Stimulated activated CD8-positive, alpha-beta memory T cell treated with anti-CD3 and anti-CD28 coated beads, Interleukin-15, amount 100 ng/mL, for 1 hour (primary cell): Measurements from ENCODE around the gene THSD7A.

ENCODE experiments used
- DNase-seq: peaks from one replicate; pipeline ENCODE4 v3.0.0-alpha.2; 2020; ENCODE audit warnings: low read depth

Gene THSD7A, protein sequence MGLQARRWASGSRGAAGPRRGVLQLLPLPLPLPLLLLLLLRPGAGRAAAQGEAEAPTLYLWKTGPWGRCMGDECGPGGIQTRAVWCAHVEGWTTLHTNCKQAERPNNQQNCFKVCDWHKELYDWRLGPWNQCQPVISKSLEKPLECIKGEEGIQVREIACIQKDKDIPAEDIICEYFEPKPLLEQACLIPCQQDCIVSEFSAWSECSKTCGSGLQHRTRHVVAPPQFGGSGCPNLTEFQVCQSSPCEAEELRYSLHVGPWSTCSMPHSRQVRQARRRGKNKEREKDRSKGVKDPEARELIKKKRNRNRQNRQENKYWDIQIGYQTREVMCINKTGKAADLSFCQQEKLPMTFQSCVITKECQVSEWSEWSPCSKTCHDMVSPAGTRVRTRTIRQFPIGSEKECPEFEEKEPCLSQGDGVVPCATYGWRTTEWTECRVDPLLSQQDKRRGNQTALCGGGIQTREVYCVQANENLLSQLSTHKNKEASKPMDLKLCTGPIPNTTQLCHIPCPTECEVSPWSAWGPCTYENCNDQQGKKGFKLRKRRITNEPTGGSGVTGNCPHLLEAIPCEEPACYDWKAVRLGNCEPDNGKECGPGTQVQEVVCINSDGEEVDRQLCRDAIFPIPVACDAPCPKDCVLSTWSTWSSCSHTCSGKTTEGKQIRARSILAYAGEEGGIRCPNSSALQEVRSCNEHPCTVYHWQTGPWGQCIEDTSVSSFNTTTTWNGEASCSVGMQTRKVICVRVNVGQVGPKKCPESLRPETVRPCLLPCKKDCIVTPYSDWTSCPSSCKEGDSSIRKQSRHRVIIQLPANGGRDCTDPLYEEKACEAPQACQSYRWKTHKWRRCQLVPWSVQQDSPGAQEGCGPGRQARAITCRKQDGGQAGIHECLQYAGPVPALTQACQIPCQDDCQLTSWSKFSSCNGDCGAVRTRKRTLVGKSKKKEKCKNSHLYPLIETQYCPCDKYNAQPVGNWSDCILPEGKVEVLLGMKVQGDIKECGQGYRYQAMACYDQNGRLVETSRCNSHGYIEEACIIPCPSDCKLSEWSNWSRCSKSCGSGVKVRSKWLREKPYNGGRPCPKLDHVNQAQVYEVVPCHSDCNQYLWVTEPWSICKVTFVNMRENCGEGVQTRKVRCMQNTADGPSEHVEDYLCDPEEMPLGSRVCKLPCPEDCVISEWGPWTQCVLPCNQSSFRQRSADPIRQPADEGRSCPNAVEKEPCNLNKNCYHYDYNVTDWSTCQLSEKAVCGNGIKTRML (N-terminal part only)

DNA sequence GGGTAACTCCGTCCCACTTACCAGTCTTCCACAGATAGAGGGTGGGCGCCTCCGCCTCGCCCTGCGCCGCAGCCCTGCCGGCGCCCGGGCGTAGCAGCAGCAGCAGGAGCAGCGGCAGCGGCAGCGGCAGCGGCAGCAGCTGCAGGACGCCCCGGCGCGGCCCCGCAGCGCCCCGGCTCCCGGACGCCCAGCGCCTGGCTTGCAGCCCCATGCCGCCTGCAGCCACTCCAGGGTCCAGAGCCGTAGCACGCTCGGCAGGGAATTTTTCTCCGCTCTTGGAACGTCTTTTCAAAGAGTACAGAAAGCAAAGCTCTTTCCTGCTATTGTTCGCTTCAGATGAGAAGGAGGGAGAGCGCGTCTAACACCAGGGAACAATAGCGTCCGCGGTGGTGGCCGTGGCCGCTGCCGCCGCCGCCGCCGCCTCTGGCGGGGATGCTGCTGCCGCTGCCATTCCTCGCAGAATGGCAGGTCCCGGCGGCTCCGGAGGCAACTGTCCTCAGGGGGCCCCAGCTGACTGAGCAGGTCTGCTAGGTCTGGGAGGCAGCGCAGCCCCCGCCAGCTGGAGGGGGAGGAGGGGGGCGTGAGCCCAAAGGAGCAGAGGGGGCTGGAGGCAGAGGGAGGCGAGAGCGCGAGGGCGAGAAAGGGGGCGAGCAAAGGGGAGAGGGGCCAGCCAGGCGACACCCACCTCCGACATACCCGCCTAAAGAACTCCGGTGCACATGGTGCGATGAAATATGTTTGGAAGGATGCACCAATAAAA lies at the start of gene THSD7A:
Gene THSD7A (minus strand): TSS at position 463 of the 760 bp plus-strand sequence. CDS start 252 bp downstream, at position 211.
- no peak for DNase-seq

DNA sequence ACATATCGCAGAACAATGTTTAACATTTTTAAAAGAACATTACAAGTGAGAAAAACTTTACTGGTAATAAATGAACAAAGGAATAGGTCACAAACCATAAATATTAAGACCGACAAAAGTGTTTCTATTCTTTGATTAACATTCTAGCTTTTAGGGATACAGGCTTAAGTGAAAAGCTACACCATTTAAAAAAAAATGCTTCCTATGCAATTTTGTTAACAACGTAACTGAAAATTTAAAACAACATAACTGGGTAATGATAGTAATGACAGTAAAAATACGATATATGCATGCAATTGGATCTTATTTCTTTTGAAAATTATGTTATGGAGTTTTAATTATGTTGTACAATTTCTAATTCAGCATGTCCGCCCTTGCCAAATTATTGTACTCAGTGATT lies 49.7 kb upstream of the THSD7A start:
- DNase-seq: no peak

DNA sequence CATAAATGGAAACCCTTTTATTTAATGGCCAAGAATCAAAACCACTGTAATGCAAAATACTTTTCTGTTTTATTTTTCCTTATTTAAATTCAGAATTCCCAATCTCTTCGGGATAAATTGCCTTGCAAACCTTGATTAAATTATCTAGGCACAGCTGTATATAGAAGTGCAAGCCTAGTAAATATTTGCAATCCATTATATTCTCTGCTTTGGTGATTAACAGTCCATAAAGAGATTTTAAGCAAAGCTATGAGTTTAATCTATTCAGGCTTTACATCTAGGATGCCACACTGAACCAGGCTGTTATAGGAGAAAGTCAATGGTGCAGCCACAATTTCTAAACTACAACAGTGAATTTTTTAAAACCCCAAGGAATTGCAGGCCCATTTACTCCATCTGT lies 43.6 kb upstream of the THSD7A start:
- no peak for DNase-seq

DNA sequence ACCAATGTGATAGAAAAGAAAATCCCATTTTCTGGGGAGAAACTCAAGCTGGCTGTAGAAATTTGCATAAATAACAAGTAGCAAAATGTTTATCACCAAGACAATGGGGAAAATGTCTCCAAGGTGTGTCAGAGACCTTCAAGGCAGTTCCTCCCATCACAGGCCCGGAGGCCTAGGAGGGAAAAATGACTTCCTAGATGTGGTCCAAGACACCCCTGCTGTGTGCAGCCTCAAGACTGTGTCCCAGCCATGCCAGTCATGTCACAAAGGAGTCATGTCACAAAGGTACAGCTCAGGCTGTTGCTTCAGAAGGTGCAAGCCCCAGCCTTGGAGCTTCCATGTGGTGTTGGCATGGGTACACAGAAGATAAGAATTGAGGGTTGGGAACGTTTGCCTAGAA lies 33.7 kb upstream of the THSD7A start:
- DNase-seq: no peak

DNA sequence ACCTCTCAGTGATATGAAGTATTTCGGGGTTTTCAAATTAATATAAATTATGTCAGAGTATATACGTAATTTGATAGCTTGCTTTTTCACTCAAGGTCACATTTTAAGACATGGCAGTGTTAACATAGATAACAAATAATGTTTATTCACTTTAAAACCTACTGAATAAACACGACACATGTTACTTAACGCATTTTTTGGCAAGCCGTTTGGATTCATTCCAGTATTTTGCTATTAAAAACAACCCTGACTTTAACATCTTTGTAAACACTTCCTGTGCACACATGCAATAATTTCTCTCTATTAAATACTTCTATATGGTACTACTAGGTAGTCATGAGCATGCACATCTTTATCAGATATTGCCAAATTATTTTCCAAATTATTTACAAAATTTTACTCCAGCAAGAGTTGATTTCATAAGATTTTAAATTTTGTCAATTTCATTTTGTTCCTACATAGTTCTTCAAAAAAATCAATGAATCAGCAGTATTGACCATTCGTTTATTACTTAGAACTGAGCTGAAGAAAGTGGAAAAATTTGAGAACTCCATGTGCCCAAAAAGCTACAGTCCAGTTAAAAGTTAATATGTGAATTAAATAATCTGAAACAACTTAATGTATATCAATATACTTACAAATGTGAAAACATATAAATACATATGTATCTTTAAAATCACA lies 26.8 kb upstream of the THSD7A start:
- DNase-seq: no peak

DNA sequence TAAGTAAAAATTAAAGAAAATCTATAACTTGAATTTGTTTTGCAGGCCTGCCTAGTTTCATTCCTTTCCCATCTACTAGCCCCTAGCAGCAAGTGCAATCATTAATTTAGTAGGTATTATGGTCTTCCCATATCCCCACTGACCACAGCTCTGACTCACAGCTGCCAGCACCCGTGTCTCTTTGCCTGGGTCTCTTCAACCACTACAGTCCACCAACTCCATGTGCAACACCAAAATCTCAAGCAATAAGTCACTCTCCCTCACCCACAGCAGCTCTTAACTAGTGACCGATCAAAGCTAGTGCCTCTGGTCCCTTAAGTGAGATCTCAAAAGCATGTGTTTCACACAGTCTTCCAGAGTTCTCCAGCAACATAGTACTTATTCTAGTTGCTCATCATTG lies 26.0 kb upstream of the THSD7A start:
- no peak for DNase-seq

DNA sequence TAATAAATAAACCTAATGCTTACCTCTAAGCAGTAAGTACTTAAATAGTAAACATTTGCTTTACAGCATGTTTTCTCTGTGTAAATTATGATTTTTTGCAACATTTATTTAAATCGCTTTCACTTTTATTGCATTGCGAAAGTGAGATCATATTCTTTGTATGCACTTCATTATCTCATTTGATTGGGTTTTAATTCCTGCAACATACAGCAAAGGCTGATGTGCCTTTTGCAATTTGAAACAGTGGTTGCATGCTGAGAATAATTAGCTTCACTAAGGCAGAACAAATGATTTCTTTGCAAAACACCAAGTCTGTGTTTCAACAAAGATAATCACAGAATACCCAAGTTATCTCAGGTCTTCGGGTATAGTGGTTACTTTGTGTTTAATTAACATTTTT lies 16.3 kb upstream of the THSD7A start:
- no peak for DNase-seq

DNA sequence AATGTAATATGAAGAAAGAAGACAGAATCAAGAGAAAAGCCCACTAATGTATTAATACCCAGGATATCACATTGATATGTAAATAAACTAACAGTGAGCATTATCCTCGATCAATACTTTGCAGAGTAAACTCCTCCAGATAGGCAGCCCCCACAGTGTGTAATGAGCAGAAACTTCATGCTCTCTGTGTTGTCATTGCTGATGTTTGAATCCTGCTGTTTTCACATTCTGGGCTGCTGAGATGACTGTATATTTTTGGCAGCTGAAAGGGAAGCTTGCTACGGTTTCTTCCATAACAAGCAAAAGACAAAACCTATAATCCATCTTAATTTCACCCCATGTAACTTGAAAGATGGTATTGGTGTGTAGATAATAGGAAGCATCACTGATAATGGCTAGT lies 15.3 kb upstream of the THSD7A start:
- no peak for DNase-seq

DNA sequence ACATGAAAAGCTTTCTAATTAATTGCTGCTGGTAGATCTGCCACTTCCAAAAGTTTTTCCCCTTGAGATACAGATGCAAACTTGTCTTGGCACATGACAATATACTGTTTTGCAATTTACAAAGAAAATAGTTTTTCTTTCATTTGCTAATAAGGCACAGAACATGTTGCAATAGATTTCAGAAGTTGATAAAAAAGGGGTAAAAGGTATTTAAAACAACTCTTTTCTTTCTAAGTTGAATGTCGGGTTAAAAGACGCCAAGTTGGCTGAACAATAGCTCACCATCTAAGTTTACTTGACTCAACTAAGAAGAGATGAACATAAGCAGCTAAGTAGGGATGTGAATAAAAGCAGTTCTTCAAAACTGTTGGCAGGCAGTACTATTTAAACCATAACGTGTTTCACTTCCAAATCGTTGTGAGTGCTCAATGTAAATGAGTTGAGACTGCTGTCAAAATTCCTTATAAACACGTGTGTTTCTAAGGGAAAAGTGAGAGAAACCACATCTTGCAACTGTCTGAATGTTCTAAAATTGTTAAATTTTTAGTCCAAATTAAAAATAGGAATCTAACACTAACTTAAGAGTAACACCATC lies 14.5 kb upstream of the THSD7A start:
- DNase-seq: no peak

DNA sequence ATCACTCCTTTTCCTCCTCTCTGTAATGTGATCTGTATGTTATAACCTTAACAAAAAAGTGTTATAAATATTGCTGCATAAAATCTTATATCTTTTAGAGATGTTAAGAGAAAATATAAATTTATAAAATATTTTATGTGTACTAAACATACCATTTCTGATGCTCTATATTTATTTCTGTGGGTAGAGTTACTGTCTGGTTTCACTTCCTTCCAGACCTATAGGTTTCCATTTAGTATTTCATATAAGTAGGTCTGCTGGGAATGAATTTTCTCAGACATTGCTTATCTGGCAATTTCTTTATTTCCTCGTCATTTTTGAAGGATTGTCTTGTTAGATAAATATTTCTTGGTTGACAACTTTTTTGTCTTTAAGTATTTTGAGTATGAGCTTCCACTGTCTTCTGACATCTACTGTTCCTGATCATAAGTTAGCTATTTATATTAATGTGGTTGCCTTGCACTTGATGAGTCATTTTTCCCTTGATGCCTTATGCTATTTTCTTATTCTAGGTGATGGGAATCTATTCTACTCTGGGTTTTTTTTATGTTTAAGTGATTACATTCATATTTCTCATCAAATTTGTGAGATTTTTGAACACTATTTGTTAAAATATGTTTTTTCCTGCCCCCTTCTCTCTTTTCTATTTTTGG lies 11.2 kb upstream of the THSD7A start:
- no peak for DNase-seq

DNA sequence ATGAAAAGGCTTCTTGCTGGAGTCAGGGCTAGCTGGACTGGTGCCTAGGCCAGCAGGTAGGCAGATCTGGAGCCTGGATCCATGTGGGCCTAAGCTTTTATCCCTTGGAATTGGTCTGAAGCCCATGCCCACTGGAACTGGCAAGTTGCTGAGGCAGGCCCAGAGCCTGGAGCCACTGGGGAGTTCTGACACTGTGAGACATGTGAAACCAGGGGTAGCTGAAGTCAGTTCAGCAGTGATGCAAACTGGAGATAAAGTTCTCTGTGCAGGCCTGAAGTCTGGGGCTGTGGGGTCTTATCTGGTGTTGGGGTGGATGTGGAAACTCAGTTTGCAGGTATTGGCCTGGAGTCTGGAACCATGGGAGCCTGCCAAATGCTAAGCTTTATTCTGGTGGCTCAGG lies 9.7 kb upstream of the THSD7A start:
- no peak for DNase-seq

DNA sequence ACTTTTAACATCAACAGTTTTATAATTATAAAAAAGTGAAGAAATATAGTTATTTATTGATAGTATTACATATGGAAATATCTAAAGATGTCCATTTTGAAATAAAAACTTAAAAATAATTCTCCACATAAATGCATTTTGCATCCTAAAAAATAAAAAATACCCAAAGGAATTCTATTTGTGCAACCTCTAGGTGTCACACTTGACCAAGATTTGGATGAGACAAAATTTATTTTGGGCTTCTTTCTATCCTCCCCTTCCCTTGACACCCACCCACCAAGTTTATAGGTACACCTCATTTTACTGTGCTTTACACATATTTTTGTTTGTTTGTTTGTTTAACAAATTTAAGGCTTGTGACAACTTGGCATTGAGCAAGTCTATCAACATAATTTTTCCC lies 3.3 kb upstream of the THSD7A start:
- DNase-seq: no peak

DNA sequence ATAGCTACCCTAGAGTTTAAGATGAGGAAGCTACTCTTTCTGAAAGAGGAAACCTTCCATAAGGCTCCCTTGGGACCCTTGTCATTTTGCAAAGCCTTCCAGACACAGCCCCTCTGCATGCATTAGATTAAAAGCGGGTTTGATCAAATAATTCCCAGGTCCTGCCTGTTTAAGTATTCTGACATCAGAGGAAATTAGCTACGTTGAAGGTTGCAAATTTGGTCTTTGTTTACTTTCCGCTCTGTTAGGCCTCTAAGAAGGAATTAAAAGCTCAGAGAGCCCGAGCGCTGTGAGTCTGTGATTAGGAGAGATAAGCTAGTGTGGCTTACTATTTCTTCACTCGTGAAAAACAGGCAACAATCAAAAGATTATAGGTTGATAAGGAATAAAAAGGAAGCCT lies 1.4 kb upstream of the THSD7A start:
- DNase-seq: no peak

DNA sequence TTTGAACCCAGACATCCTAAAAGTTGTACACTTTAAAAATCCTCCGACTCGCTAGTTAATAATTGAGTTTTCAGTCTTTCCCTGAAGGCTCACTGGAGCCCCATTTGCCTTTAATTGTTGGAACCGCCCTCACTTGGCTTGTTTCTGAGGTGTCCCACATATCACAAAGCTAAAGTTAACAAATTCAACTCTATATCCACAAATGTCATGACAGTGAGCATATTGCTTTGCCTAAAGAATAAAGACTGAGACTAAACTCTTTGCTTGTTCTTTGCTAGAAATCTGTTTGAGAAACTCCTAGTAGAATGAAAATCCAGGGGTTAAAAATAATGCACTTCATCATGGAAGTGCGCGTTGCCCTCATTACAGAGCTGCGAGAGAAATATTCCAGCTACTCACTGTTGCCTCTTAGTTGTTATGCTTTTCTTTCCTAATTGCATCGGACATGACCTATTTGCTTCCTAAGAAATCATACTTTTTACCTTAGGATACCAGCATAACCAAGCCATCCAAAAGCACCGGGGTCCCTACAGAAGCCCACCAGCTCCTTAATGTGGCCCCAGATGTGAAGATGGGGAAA lies 752 bp downstream of the THSD7A start:
- no peak for DNase-seq

DNA sequence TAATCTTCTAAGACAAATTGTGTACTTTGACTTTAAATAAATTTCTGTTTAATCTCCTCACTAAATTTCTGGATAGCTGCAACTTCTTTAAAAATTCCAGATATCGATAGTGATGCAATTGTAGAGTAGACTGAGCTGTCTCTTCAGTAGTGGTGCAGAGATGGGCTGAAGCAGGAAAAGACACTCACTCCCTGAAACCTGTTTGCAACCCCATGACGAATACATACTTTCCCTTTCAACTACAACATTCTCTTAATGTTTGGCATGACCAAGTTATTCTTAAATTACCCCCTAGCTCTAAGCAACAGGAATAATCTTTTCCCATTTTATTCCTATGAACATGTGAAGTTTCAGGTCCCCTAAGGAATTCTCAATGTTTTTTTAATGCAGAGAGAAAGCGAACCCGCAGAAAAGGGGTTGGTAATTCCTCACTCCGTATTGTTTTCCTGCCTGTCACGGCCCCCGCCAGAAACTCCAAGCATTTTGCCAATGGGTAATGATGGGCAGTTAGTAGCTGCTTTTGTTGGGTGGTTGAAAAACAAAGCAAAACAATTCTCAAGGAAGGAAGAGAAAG lies 1.3 kb downstream of the THSD7A start:
- no peak for DNase-seq

DNA sequence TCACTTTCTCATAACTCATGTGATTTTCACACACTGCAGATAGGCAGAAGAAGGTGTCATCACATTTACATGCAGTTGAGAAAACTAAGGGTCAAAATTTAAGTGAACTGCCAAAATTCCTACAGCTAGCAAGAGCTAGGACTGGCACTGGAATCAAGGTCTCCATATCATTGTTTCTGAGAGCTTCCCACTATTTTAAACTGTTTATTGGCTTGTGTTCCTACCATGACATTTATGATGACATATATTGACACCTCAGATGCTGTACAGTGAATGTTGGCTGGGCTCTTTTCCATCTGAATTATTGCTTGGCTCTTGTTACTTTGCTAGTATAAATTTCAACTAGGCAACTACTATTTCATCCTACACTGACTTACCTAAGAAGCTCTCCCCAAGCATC lies 2.0 kb downstream of the THSD7A start:
- no peak for DNase-seq

DNA sequence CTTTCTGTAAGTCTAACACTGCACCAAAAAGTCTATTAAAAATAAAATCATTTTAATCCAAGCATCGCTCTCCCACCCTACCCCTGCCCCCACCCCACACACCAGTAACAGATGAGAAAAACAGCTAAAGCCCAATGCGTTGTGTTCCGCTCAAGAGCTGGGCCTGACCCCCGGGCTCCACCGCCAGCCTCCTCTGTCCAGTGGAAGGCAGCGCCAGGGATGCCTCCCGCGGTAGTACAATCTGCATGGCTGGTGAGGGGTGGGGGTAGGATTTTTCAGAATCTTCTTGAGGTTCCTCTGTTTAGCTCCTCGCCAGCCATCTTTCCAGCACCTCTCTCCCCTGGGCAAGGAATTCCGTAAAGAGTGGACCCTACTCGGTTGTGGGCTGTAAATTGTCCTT lies 12.1 kb downstream of the THSD7A start:
- no peak for DNase-seq

DNA sequence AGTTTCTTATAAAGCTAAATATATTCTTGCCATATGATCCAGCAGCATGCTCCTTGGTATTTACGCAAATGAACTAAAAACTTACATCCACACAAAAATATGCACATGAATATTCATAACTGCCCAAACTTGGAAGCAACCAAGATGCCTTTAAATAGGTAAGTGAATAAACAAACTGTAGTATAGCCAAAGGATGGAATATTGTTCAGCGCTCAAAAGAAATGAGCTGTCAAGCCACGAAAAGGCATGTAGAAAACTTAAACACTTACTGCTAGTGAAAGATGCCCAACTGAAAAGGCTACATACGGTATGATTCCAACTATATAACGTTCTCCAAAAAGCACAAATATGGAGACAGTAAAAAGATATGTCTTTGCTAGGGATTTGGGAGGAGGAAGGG lies 12.7 kb downstream of the THSD7A start:
- DNase-seq: no peak

DNA sequence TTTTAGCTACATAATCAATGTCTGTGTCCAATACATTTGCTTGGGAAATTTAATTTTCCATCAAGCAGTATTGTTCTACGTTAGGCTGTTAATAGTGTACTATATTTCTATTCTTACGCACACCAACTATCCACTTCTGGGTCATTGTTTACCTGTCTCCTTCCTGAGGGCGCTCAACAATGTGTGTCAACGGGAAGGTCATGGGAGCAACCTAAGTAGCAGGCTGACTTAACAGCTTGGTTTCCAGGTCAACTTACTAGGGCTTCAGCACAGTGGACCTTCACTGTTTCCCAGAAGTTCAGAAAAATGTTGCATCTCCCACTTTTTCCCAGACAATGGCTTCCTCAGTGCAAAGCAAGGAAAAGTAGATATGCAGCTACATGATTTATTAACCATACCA lies 13.7 kb downstream of the THSD7A start:
- no peak for DNase-seq
